ENCODE results near the gene GART.
A peak's percentile ranks its signal among the peaks of the same experiment; 100 is the strongest.
"Not testable (repeated sequence)": the region's sequence is repeated elsewhere in the genome, so short reads cannot be mapped to it uniquely, and the experiment has no call there.

GART gene

GRCh38 chr21:33511639-33512038, 30.3 kb downstream of the GART start:
- no peak for DNase-seq

GRCh38 chr21:33510826-33511225, 31.1 kb downstream of the GART start:
- no peak for DNase-seq

- not testable (repeated sequence) for DNase-seq
These were observed 34.9 kb downstream of the GART start for GRCh38 chr21:33507003-33507402.

GRCh38 chr21:33505833-33506232, 36.1 kb downstream of the GART start:
- DNase-seq = no peak

GRCh38 chr21:33496345-33496744, 45.6 kb downstream of the GART start:
- no peak for DNase-seq

- no peak for DNase-seq
These were observed 46.2 kb downstream of the GART start for GRCh38 chr21:33495743-33496142.

- no peak for DNase-seq
These were observed 48.2 kb downstream of the GART start for GRCh38 chr21:33493756-33494155.

GRCh38 chr21:33492571-33492970, 49.3 kb downstream of the GART start:
- DNase-seq = no peak

GRCh38 chr21:33491373-33492102, 50.4 kb downstream of the GART start, which contains the start of gene DNAJC28:
TSS of gene DNAJC28 (minus strand) at chr21:33491716. CDS start at chr21:33489393, 2,323 bp downstream.
- DNase-seq = peak; percentile 93

- DNase-seq = peak; percentile 47
These were observed 50.9 kb downstream of the GART start for GRCh38 chr21:33490991-33491372.

GRCh38 chr21:33488936-33489335, 53.0 kb downstream of the GART start:
- DNase-seq = no peak

GRCh38 chr21:33487996-33488395, 53.9 kb downstream of the GART start:
- no peak for DNase-seq

GRCh38 chr21:33481314-33481943, 60.5 kb downstream of the GART start:
- DNase-seq = no peak

GRCh38 chr21:33480481-33481103, 61.3 kb downstream of the GART start:
- no peak for DNase-seq

- DNase-seq = peak; percentile 91
These were observed 62.0 kb downstream of the GART start, which contains the start of gene TMEM50B for GRCh38 chr21:33479679-33480480. TSS of gene TMEM50B (minus strand) at chr21:33479974. CDS start at chr21:33468885, 11,089 bp downstream.

- DNase-seq = peak; percentile 53
These were observed 62.8 kb downstream of the GART start for GRCh38 chr21:33478935-33479678.

- no peak for DNase-seq
These were observed 63.7 kb downstream of the GART start for GRCh38 chr21:33478182-33478581.

- DNase-seq = no peak
These were observed 64.9 kb downstream of the GART start for GRCh38 chr21:33477066-33477465.

GRCh38 chr21:33473344-33473743, 68.6 kb downstream of the GART start:
- no peak for DNase-seq

- no peak for DNase-seq
These were observed 71.2 kb downstream of the GART start for GRCh38 chr21:33470701-33471100.

GRCh38 chr21:33469183-33469582, 72.7 kb downstream of the GART start:
- not testable (repeated sequence) for DNase-seq

GRCh38 chr21:33461538-33462250, 80.2 kb downstream of the GART start:
- no peak for DNase-seq
